Lung (tissue), 12 donors: Measurements from ENCODE around the gene CEP152. TPM values are rescaled to one million over a fixed set of nuclear protein-coding genes. Genes with fewer than 3 reads are reported as not detected.

ENCODE experiments used
- ATAC-seq: fragments of 200-7000 bp; cut with Tn5 transposase; one replicate; pipeline ENCODE4 v1.9.1; 2020; ENCODE audit warnings: moderate number of reproducible peaks; ENCODE audit not compliant: insufficient read depth, low FRiP score
- DNase-seq, 3 donors: peaks; one replicate each; pipeline ENCODE4 v3.0.0-alpha.2; 2013 to 2017
- H3K27ac ChIP-seq, 2 donors: one replicate each; pipeline ENCODE4 v1.5.1; 2013; ENCODE audit warnings: mild to moderate bottlenecking in 2 of 2, moderate library complexity in 2 of 2, control low read depth in 1 of 2, inconsistent platforms in 1 of 2, low read depth in 1 of 2, low read length in 1 of 2
- H3K27me3 ChIP-seq, 3 donors: one replicate each; pipeline ENCODE4 v1.5.1; 2013; ENCODE audit warnings: low read length in 2 of 3; ENCODE audit not compliant: control insufficient read depth in 3 of 3, insufficient read depth in 3 of 3
- H3K36me3 ChIP-seq, 4 donors: one replicate each; pipeline ENCODE4 v1.5.1; 2013; ENCODE audit warnings: low read length in 4 of 4, mild to moderate bottlenecking in 1 of 4, moderate library complexity in 1 of 4; ENCODE audit not compliant: control insufficient read depth in 4 of 4, insufficient read depth in 4 of 4
- H3K4me1 ChIP-seq, 5 donors: one replicate each; pipeline ENCODE4 v1.5.1; 2013; ENCODE audit warnings: low read length in 5 of 5, mild to moderate bottlenecking in 2 of 5, moderate library complexity in 1 of 5; ENCODE audit not compliant: control insufficient read depth in 5 of 5, insufficient read depth in 5 of 5
- H3K4me3 ChIP-seq: one replicate; pipeline ENCODE4 v1.5.1; 2013; ENCODE audit warnings: mild to moderate bottlenecking, control low read depth, moderate library complexity
- H3K9ac ChIP-seq, 2 donors: one replicate each; pipeline ENCODE4 v1.5.1; 2013; ENCODE audit warnings: low read length in 2 of 2, control low read depth in 1 of 2; ENCODE audit not compliant: insufficient read depth in 1 of 2
- H3K9me3 ChIP-seq, 4 donors: one replicate each; pipeline ENCODE4 v1.5.1; 2013; ENCODE audit warnings: low read length in 3 of 4, mild to moderate bottlenecking in 1 of 4, moderate library complexity in 1 of 4; ENCODE audit not compliant: control insufficient read depth in 4 of 4, insufficient read depth in 3 of 4
- CTCF ChIP-seq: IDR thresholded peaks from 2 replicates; pipeline ENCODE4 v1.5.1; 2012; ENCODE audit warnings: mild to moderate bottlenecking; ENCODE audit errors: control extremely low read depth, extremely low read depth
- WGBS, 2 donors: extraction: QIAGEN DNeasy Blood & Tissue Kit; methylation state at CpG; one replicate each; pipeline ENCODE4 v1.1.7; 2013; 5-methylcytosine and 5-hydroxymethylcytosine counted together
- polyA plus RNA-seq, 2 donors: library from polyadenylated mRNA; stranded (reverse); fragments of 200-250 nt; gene quantifications; one replicate each; pipeline ENCODE4 v1.2.1, GENCODE V29; 2013
- total RNA-seq, 2 donors: library from RNA; depleted of rRNA in 1 of 2; stranded (reverse); fragments of >200 nt in 1 of 2; gene quantifications; one replicate each; pipeline ENCODE4 v1.2.1, GENCODE V29; 2014 to 2021
- donor health status: control.
- donor health status: control.
- donor health status: Bipolar disorder and iron deficiency.
- donor health status: healthy.
- donor health status: DM: yes; HTN: yes; CAD: no.

The CEP152 gene
- total and polyA plus RNA-seq, 4 donors = 0.86 to 15.4 (median 3.0) TPM

DNA sequence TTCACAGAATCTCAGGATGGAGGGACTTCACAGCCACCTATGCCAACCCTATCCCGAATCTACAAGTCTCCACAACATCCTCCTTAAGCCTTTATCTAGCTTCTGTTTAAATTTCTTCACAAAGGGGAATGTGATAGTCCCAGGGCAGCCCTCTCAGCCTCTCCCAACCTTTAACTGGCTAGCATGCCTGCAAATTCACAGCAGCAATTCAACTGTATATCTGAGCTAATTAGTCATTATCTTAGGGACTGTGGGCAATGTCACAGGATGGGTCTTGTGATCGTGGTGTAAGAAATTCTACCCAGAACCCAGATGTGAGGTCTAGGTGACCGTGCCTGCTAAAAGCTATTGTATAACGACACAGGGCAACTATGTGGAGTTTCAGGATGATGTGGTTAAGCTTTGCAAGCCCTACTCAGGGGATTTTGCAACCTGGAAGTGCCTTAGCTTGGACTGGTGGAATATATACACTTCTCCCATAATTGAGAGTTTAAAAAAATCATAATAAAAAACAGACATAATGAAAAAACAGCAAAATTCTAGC, 99.8 kb downstream of the CEP152 start:
- no peaks in the 10 kb centered on the region for H3K4me1 ChIP-seq
- H3K9me3 ChIP-seq = peaks cover 0 to 6% (median under 1%) of the 10 kb centered on the region in 4 donors
- WGBS, 2 donors = 49 to 74% methylated on average over 4 of the region's 4 CpGs
- no peaks in the 10 kb centered on the region for H3K36me3 ChIP-seq
- DNase-seq (no peak), ATAC-seq (no peak)
- H3K9ac ChIP-seq = no peak overlapping the region
- H3K27ac ChIP-seq = no peak overlapping the region
- TF ChIP-seq CTCF = no peak
- H3K27me3 ChIP-seq = no peaks in the 10 kb centered on the region
- no peak overlapping the region for H3K4me3 ChIP-seq

DNA sequence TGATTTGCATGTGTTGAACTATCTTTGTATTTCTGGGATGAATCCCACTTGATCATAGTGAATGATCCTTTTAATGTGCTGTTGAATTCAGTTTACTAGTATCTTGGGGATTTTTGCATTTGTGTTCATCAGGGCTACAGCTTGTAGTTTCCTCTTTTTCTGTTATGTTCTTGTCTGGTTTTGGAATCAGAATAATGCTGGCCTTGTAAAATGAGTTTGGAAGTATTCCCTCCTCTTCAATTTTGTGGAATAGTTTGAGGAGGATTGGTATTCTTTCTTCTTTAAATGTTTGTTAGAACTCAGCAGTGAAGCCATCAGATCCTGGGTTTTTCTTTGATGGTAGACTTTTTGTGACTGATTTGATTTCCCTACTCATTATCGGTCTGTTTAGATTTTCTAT, 102.2 kb downstream of the CEP152 start:
- H3K27ac ChIP-seq = no peak overlapping the region
- no peak for TF ChIP-seq CTCF
- no peaks in the 10 kb centered on the region for H3K4me1 ChIP-seq
- H3K9me3 ChIP-seq = no peaks in the 10 kb centered on the region
- WGBS, 2 donors = 72 to 86% methylated on average over 1 of the region's 1 CpG
- H3K27me3 ChIP-seq = no peaks in the 10 kb centered on the region
- no peaks in the 10 kb centered on the region for H3K36me3 ChIP-seq
- no peak for DNase-seq
- H3K4me3 ChIP-seq = no peak overlapping the region
- no peak for ATAC-seq
- no peak overlapping the region for H3K9ac ChIP-seq

DNA sequence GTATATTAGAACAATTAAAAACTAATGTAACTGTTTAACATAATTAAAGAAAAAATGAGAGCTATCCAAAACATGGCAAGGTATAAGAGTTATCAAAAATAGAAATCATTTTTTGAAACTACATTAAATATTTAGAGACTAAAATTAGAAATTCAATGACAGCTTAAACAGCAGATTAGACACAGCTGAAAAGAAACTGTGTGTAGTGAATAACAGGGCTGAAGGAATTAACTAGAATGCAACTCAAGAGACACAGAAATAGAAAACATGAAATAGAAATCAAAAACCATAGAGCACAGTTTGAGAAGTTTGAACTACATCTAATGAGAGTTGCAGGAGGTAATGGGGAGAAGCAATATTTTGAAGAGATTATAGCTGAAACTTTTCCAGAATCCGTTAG, 105.5 kb downstream of the CEP152 start:
- no peaks in the 10 kb centered on the region for H3K36me3 ChIP-seq
- no peaks in the 10 kb centered on the region for H3K4me1 ChIP-seq
- WGBS, 2 donors = 83 to 88% methylated on average over 1 of the region's 1 CpG
- H3K9ac ChIP-seq = no peak overlapping the region
- TF ChIP-seq CTCF = no peak
- H3K27me3 ChIP-seq = no peaks in the 10 kb centered on the region
- ATAC-seq = no peak
- H3K27ac ChIP-seq = no peak overlapping the region
- H3K9me3 ChIP-seq = no peaks in the 10 kb centered on the region
- no peak for DNase-seq
- no peak overlapping the region for H3K4me3 ChIP-seq

- no peak overlapping the region for H3K4me3 ChIP-seq
- no peaks in the 10 kb centered on the region for H3K36me3 ChIP-seq
- WGBS, 2 donors = 100% methylated on average over 1 of the region's 1 CpG
- no peak for ATAC-seq
- no peak for DNase-seq
- H3K27ac ChIP-seq = no peak overlapping the region
- H3K4me1 ChIP-seq = no peaks in the 10 kb centered on the region
- no peaks in the 10 kb centered on the region for H3K9me3 ChIP-seq
- TF ChIP-seq CTCF = no peak
- no peaks in the 10 kb centered on the region for H3K27me3 ChIP-seq
- H3K9ac ChIP-seq = no peak overlapping the region
These were observed 107.3 kb downstream of the CEP152 start for GRCh38 chr15:48703544-48703943.
